Activated B cell treated with CpG ODN at 0.5 μM for 24 hours (primary cell): ENCODE measurements around the gene CYP26B1. TPM values are rescaled to one million over a fixed set of nuclear protein-coding genes. Genes with fewer than 3 reads are reported as not detected.

ENCODE experiments used
- ATAC-seq: fragments of 200-7000 bp; cut with Tn5 transposase; one replicate; pipeline ENCODE4 v1.10.0; 2021; ENCODE audit warnings: low read depth, mild to moderate bottlenecking, moderate library complexity
- CTCF ChIA-PET: fragments of 350-600 bp; sonication (Branson Sonifier 250); formaldehyde crosslinking; loops from one replicate; lab custom pipeline; 2021; ENCODE audit warnings: antibody characterized with exemption; lab: Charles Lee
- POLR2A ChIA-PET: fragments of 350-600 bp; sonication (Branson Sonifier 250); formaldehyde crosslinking; loops from one replicate; lab custom pipeline; 2021; ENCODE audit warnings: antibody characterized with exemption; lab: Charles Lee
- DNase-seq: peaks from one replicate; pipeline ENCODE4 v3.0.0; 2022
- H3K27ac Mint-ChIP-seq: one replicate; pipeline ENCODE4 v1.8.0; 2020; ENCODE audit warnings: mixed read lengths
- H3K27me3 Mint-ChIP-seq: one replicate; pipeline ENCODE4 v1.8.0; 2021; ENCODE audit warnings: mixed read lengths
- H3K36me3 Mint-ChIP-seq: one replicate; pipeline ENCODE4 v1.8.0; 2021; ENCODE audit warnings: low read depth, mixed read lengths
- H3K4me1 Mint-ChIP-seq: one replicate; pipeline ENCODE4 v1.8.0; 2021; ENCODE audit warnings: mixed read lengths
- H3K4me3 Mint-ChIP-seq: one replicate; pipeline ENCODE4 v1.8.0; 2020; ENCODE audit warnings: mild to moderate bottlenecking, mixed read lengths
- H3K9me3 Mint-ChIP-seq: one replicate; pipeline ENCODE4 v1.8.0; 2020; ENCODE audit warnings: mixed read lengths
- CTCF ChIP-seq: fragments of 200-600 bp; IDR thresholded peaks from one replicate; pipeline ENCODE4 v1.8.0; 2022; ENCODE audit warnings: antibody characterized with exemption, mild to moderate bottlenecking
- intact Hi-C: fragments of 100-400 bp; cut with micrococcal nuclease; formaldehyde crosslinking; loops from one replicate; pipeline ENCODE4 v1.15.1; 2024
- total RNA-seq: library from RNA; stranded (reverse); gene quantifications from 2 replicates; pipeline ENCODE4 v1.2.3, GENCODE V29; 2022

The CYP26B1 gene
- total RNA-seq, 1 donor from 2014 or later: not detected

GRCh38 chr2:72138921-72139381, 8.7 kb downstream of the CYP26B1 start:
- Mint-ChIP-seq H3K4me3 (no peak overlapping the region), H3K27me3 (peaks cover 16% of the 10 kb centered on the region), H3K4me1 (peaks cover 5% of the 10 kb centered on the region), H3K27ac (no peak overlapping the region), H3K36me3 (no peaks in the 10 kb centered on the region), H3K9me3 (no peaks in the 10 kb centered on the region)
- DNase-seq (no peak), ATAC-seq (no peak)
- CTCF ChIA-PET: no interaction called here
- TF ChIP-seq CTCF: no peak
- POLR2A ChIA-PET: no interaction called here
- intact Hi-C loops: no loop called here

- CTCF ChIA-PET: no interaction called here
- intact Hi-C loops: no loop called here
- H3K27me3 Mint-ChIP-seq: peaks cover 11% of the 10 kb centered on the region
- TF ChIP-seq CTCF: no peak
- H3K9me3 Mint-ChIP-seq: no peaks in the 10 kb centered on the region
- no peak for DNase-seq
- H3K27ac Mint-ChIP-seq: no peak overlapping the region
- peaks cover 2% of the 10 kb centered on the region for H3K4me1 Mint-ChIP-seq
- no peak overlapping the region for H3K4me3 Mint-ChIP-seq
- no peaks in the 10 kb centered on the region for H3K36me3 Mint-ChIP-seq
- no peak for ATAC-seq
- POLR2A ChIA-PET: no interaction called here
Observed at GRCh38 chr2:72138011-72138881, 9.4 kb downstream of the CYP26B1 start.

GRCh38 chr2:72137498-72138010, 10.1 kb downstream of the CYP26B1 start:
- intact Hi-C loops: no loop called here
- H3K27ac Mint-ChIP-seq: no peak overlapping the region
- CTCF ChIA-PET: no interaction called here
- peaks cover 8% of the 10 kb centered on the region for H3K27me3 Mint-ChIP-seq
- no peaks in the 10 kb centered on the region for H3K9me3 Mint-ChIP-seq
- DNase-seq: peak; percentile 54
- peak; percentile 43 for TF ChIP-seq CTCF
- no peaks in the 10 kb centered on the region for H3K36me3 Mint-ChIP-seq
- no peak overlapping the region for H3K4me3 Mint-ChIP-seq
- ATAC-seq: peak; percentile 57
- POLR2A ChIA-PET: no interaction called here
- peaks cover 2% of the 10 kb centered on the region for H3K4me1 Mint-ChIP-seq

GRCh38 chr2:72136933-72137497, 10.6 kb downstream of the CYP26B1 start:
- H3K27me3 Mint-ChIP-seq: peaks cover 3% of the 10 kb centered on the region
- no peak for TF ChIP-seq CTCF
- H3K36me3 Mint-ChIP-seq: no peaks in the 10 kb centered on the region
- intact Hi-C loops: no loop called here
- H3K4me3 Mint-ChIP-seq: no peak overlapping the region
- CTCF ChIA-PET: no interaction called here
- H3K27ac Mint-ChIP-seq: no peak overlapping the region
- DNase-seq: no peak
- no peak for ATAC-seq
- POLR2A ChIA-PET: no interaction called here
- no peaks in the 10 kb centered on the region for H3K9me3 Mint-ChIP-seq
- peaks cover 2% of the 10 kb centered on the region for H3K4me1 Mint-ChIP-seq

GRCh38 chr2:72136331-72136730, 11.3 kb downstream of the CYP26B1 start:
- H3K27me3 Mint-ChIP-seq: peaks cover 1% of the 10 kb centered on the region
- TF ChIP-seq CTCF: no peak
- H3K9me3 Mint-ChIP-seq: no peaks in the 10 kb centered on the region
- H3K36me3 Mint-ChIP-seq: no peaks in the 10 kb centered on the region
- ATAC-seq (no peak), DNase-seq (no peak)
- CTCF ChIA-PET: no interaction called here
- no peak overlapping the region for H3K4me3 Mint-ChIP-seq
- POLR2A ChIA-PET: no interaction called here
- no peak overlapping the region for H3K27ac Mint-ChIP-seq
- intact Hi-C loops: no loop called here
- H3K4me1 Mint-ChIP-seq: peaks cover 2% of the 10 kb centered on the region
